GM12874 (cell line): Measurements from ENCODE around the gene AKAP13.

Experiments used
- TF ChIP-seq, protein P1 (sequence below): IDR thresholded peaks from 2 replicates; pipeline ENCODE4 v1.5.1; 2011; ENCODE audit warnings: low read depth, mild to moderate bottlenecking, control low read depth, low read length, moderate library complexity; ENCODE audit not compliant: insufficient read depth

The AKAP13 gene

GRCh38 chr15:85716261-85716660 is 335.9 kb downstream of the AKAP13 start:
- TF ChIP-seq, protein P1, sequence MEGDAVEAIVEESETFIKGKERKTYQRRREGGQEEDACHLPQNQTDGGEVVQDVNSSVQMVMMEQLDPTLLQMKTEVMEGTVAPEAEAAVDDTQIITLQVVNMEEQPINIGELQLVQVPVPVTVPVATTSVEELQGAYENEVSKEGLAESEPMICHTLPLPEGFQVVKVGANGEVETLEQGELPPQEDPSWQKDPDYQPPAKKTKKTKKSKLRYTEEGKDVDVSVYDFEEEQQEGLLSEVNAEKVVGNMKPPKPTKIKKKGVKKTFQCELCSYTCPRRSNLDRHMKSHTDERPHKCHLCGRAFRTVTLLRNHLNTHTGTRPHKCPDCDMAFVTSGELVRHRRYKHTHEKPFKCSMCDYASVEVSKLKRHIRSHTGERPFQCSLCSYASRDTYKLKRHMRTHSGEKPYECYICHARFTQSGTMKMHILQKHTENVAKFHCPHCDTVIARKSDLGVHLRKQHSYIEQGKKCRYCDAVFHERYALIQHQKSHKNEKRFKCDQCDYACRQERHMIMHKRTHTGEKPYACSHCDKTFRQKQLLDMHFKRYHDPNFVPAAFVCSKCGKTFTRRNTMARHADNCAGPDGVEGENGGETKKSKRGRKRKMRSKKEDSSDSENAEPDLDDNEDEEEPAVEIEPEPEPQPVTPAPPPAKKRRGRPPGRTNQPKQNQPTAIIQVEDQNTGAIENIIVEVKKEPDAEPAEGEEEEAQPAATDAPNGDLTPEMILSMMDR: no peak

DNA sequence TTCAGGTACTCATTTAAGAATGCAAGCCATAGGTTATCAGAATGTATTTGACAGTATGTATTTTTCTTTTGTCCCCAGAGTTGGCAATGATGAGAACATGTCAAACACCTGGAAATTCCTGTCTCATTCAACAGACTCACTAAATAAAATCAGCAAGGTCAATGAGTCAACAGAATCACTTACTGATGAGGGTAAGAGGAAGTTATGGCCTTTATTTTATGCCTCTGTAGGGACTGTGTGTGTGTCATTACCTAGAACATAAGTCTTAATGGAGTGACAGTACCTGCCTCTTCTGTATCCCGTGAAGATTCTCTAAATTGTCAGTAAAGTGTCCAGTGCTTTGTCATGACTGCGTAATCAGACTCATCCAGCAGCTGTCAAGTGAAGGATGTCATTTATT is 336.8 kb downstream of the AKAP13 start:
- TF ChIP-seq, protein P1: no peak

GRCh38 chr15:85718271-85718971 is 338.0 kb downstream of the AKAP13 start:
- TF ChIP-seq, protein P1: no peak

GRCh38 chr15:85718981-85719380 is 338.6 kb downstream of the AKAP13 start:
- TF ChIP-seq, protein P1: no peak

DNA sequence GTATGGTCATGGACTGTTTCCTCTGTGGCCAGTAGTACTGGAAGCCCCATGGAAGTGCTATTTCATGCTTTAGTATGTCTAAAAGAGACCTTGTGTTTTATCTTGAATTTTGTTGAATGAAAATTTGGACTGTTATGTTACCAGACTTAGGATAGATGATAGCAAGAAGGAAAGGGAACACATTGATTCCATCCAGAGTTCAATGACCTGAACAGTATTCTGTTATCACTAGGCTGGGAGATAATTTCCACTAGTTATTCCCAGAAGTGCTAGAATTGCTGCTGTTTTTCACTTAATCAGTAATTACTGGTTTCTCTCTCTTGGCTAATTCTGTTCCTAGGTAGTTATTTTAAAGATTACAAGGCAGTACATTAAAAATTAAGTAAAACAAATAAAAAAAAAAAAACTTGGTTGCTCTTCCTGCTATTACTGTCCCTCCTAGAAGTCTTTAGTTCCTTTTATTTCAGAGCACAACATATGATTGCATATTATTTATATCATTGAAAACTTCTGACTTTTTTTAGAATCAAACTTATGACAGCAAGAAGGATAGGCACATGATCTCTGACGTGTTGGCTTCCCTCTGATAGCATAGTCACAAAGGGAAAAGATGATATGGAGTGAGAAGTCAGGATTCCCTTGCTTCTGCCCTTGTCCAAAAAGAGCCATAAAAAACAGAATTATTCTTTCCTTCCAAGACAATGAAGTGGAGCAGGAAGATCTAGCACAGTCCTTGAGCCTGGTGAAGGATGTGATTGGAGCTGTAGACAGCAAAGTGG is 342.2 kb downstream of the AKAP13 start:
- TF ChIP-seq, protein P1: no peak

DNA sequence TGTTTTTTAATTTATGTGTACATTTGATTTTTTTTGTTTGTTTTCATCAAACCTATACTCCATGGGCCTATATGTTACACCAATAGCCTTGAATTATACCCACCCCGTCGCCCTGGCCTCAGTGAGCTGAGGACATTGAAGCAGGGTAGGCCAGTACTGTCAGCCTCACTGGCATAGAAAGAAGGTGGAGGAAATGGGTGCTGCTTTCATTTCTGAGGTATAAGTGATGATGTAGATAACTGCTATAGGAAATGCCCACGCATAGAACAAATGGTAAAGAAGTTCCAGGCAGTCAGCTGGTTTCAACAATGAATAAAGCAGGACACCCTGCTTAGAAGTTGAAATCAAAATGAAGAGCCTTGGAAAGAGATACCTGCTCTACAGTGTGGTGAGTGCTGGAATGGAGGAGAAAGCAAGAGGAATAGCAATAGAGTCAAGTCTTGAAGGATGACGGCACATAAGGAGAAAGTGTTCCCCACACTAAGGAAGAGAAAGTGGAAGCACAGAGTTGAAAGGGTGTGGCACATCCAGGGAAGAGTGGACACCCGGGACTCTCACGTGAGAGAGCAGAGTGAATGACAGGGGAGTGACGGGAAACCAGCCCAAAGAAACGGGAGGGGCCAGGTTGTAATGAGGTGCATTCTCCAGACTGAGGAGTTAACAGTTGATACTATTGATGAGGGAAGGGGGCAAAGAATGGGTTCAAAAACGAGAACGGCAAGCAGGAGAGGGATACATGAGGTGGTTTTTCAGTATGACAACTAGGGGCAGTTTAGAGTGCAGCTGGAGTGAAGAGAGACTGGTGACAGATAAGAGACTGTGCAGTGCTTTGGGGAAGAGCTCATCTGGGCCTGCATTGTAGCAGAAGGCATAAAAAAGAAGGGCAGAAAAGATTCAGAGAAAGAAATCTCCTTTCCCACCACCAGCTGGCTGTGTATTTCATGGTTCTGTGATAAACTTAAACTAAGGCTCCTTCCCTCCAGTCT is 343.9 kb downstream of the AKAP13 start:
- TF ChIP-seq, protein P1: no peak

DNA sequence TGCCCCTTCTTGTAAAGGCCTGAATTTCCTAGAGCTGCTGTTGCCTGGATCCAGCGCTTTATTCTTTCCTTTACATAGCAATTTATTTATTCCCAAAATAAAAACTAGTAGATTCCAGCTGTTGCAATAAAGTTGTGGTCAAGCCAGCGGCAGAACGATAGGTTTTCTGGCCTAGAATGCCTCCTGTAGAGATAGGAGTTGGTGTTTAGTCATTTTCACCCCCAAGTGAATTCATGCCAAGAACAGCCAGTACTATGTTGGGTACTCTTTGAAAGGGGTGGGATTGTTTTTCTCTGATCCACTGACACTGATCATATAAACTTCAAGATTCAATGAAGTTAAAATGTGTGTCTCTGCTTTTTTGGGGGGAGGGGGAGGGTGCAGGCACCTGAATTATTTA is 344.6 kb downstream of the AKAP13 start:
- TF ChIP-seq, protein P1: no peak
